ENCODE data around the gene RCN2.

DNA sequence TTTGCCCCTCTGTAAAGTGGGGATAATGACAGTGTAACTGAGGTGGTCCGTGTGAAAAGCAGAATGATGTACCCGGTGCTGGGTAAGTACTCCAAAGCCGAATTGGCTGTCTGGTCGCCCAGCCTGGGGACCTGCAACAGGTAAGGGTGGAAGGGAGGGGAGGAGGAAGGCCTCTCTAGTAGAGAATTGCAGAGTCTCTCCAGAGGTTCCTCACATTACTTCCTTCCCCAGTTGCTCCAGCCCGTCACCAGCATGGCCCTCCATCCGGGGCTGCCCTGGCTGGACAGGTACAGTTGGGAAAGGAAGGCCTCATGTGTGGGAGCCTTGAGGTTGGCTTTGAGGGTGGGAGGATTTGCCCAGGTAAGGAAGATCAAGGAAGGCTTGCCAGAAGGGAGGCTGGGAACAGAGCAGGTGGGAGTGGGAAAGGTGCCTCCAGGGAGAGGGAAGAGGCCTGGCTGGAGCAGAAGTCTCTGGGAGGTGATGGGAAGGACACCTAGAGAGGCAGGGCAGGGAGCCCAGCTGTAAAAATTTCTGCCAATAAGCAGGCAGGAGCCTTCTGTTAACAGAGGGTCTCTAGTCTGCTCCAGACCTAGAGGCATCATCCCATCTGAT is 61.7 kb downstream of the RCN2 start:
- TF ChIP-seq, protein P1, sequence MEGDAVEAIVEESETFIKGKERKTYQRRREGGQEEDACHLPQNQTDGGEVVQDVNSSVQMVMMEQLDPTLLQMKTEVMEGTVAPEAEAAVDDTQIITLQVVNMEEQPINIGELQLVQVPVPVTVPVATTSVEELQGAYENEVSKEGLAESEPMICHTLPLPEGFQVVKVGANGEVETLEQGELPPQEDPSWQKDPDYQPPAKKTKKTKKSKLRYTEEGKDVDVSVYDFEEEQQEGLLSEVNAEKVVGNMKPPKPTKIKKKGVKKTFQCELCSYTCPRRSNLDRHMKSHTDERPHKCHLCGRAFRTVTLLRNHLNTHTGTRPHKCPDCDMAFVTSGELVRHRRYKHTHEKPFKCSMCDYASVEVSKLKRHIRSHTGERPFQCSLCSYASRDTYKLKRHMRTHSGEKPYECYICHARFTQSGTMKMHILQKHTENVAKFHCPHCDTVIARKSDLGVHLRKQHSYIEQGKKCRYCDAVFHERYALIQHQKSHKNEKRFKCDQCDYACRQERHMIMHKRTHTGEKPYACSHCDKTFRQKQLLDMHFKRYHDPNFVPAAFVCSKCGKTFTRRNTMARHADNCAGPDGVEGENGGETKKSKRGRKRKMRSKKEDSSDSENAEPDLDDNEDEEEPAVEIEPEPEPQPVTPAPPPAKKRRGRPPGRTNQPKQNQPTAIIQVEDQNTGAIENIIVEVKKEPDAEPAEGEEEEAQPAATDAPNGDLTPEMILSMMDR (IDR thresholded peaks at IDR 0.05; ENCODE audit: extremely low read depth in 1 of 2, insufficient read depth in 1 of 2, low read depth in 1 of 2, low read length in 2 of 2) = no peak
- TF ChIP-seq POLR2A (IDR thresholded peaks at IDR 0.05; ENCODE audit: low read depth, low read length) = no peak
- TF ChIP-seq EZH2 (IDR thresholded peaks at IDR 0.05; ENCODE audit: borderline replicate concordance, low read depth, low read length, severe bottlenecking) = no peak
- TF ChIP-seq POLR2AphosphoS5 (IDR thresholded peaks at IDR 0.05; ENCODE audit: insufficient read depth, low read depth, low read length) = no peak
- TF ChIP-seq, protein P2, sequence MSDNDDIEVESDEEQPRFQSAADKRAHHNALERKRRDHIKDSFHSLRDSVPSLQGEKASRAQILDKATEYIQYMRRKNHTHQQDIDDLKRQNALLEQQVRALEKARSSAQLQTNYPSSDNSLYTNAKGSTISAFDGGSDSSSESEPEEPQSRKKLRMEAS (IDR thresholded peaks at IDR 0.05; ENCODE audit: insufficient read depth, insufficient read length) = no peak
- TF ChIP-seq FOS (IDR thresholded peaks at IDR 0.05; ENCODE audit: borderline replicate concordance, insufficient read depth, low read length) = no peak
- TF ChIP-seq MYC (IDR thresholded peaks at IDR 0.05; ENCODE audit: low read depth, low read length) = no peak
- TF ChIP-seq JUN (IDR thresholded peaks at IDR 0.05; ENCODE audit: borderline replicate concordance, insufficient read depth, insufficient read length, low read depth) = no peak
